HG02840 (cell line): ENCODE measurements around the gene R3HDM2.

Experiments
- ATAC-seq: cut with Tn5 transposase; IDR thresholded peaks from one replicate; pipeline ENCODE4 v1.9.1; 2021; ENCODE audit warnings: mild to moderate bottlenecking, moderate library complexity, moderate number of reproducible peaks; ENCODE audit not compliant: unreplicated experiment, low FRiP score

Gene R3HDM2

GRCh38 chr12:57430931-57431566 lies at the start of gene R3HDM2:
R3HDM2 (minus strand) TSS chr12:57431043; CDS start chr12:57310428, 120,615 bp downstream.
- peak; percentile 96 for ATAC-seq

- ATAC-seq, result no peak
Measured at GRCh38 chr12:57479376-57480115, 48.7 kb upstream of the R3HDM2 start, which contains the start of gene ARHGAP9. ARHGAP9 (minus strand) TSS chr12:57479866; CDS start chr12:57479406, 460 bp downstream.

DNA sequence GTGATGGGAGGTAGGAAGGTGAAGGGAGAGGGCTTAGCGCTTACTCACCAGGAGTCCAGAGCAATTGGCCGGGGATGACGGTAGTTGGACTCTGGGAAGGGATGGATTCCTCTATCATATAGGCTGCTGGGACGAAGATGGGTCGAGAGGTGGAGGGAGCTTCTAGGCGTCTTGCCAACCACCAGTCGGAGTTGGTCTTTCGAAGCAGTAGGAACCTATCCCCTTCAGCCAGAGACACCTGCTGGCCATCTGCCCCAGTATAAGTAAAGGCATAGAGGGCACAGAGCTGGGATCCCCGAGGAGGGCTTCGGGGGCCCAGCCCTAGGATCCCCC lies 48.2 kb upstream of the R3HDM2 start:
- ATAC-seq, result no peak

- no peak for ATAC-seq
Measured at GRCh38 chr12:57477710-57478681, 47.2 kb upstream of the R3HDM2 start.

- ATAC-seq, result no peak
Measured at GRCh38 chr12:57476993-57477709, 46.3 kb upstream of the R3HDM2 start.

DNA sequence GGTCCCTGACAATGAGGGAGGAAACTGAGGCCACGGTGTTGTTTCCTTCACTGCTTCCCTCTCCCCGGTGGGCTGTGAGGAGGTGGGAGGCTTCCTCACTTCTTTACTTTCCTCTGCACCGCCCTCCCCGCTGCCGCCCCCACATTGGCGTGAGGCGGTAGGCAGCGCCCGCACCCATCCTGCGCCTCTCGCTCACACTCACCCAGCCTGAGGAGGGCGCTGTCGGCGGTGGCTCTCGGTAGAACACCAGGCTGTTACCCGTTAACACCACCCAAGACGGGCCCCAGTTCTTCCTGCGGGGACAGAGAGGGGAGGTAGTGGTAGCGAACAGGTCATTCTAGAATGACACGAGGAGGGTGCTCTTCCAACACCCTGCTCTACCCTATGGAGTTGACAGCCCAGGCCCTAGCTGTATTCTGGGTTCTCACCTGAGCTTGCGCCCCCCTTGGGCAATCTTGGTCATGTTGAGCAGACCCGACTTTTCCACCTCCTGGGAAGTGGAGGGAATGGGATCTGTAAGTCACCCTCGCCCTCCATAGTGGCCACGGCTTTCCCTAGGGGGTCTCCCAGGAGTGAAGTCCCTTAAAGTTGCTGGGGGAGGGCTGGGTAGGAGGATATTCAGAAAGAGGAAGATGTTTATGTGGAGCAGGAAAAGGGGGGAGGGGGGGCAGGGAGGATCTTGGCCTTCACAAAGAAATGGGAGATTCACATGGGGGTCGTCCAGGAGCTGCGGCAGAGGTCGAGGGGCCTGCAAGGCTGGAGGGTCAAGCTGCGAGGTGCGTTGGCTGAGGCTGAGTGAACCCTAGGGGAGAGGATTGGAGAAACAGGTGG lies 45.5 kb upstream of the R3HDM2 start:
- ATAC-seq, result no peak

DNA sequence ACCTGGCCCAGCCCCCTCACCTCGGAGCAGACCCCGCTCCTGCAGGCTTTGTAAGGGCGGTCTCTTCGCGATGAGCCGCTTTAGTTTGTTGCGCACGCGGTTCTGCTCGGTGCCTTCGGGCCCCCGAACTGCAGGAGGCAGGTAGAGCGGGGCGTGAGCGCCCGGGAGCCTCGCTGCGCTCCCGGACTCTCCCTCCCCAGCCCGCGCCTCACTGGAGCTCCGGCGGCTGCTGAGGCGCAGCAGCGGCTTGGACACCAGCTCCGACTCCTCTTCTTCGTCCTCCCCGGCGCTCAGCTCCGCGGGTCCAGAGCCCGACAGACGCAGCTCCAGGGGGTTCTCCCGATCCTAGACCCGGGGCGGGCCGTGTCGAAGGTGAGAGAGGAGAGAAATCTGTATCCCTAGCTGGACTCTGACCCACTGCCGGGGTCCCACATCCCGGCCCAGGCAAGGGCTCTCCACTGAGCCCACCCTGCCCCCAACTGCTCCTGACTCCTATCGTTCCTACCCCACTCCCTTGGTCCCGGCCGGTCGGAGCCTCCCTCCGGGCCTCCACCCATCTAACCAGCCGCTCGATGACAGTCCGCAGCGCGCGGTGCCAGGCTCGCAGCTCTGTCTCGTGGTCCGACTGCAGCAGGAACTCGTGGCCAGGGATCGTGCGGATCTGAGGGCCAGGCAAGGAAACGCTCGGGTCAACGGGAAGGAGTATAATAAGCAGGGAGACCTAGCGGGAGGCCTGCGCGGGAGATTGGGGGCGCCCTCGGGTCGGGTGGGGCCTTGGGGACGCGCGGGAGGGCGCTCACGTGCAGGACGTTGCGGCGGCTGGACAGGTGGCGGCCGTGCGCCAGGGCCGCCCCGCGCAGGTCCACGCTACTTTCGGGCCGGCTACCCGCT lies 44.7 kb upstream of the R3HDM2 start:
- no peak for ATAC-seq

GRCh38 chr12:57474862-57475261 lies 44.0 kb upstream of the R3HDM2 start:
- no peak for ATAC-seq

DNA sequence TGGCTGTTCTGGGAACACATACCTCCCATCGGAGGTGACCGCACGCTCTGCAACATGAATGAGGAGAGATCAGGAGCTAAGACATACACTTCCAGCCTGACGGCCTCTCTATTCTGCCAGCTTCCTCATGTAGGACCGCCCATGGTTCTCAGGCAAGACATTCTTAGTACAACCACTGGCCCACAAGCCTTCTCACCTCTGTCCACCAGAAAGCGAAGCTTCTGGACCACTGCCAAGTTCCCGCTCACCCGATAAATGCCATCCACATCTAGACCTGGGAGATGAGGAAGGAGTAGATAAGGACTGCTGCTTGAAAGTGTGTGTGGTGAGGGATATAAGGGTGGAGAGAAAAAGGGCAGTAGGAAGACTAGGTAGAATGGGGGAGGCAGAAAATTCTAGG lies 43.6 kb upstream of the R3HDM2 start:
- no peak for ATAC-seq

DNA sequence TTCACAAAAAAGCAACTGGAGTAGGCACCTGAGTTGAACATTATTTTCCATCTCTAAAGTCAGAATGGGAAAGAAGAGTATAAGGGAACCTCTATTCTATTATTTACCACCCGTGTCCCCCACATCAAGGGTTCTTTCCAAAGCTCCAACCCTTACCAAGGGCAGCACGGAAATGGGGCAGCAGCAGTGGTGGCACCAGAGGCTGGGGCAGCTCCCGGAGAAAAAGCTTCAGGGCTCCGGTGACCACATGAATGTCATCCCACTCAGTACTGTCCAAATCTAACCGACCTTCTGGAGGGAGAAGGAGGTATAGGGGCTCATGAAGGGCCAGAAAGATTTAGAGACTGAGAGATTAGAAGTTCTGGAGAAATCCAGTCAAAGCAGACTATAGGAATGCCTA lies 43.0 kb upstream of the R3HDM2 start:
- ATAC-seq, result no peak

DNA sequence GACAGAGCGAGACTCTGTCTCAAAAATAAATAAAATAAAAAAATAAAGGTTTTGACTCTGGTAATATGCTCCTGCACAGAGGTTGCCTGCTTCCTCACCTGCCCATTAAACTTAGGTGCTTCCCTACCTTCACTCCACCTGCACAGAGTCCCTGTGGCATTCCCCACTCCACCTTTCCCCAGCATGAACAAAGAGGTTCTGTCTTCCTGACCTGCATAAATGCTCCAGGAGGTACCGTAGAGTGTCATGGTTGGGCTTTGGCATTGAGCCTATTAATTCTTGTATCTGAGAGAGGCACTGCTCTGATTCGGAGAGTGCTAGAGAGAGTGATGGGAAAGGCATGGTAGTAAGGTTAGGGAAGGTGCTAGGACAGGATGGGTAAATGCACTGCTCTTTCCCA lies 42.5 kb upstream of the R3HDM2 start:
- no peak for ATAC-seq

DNA sequence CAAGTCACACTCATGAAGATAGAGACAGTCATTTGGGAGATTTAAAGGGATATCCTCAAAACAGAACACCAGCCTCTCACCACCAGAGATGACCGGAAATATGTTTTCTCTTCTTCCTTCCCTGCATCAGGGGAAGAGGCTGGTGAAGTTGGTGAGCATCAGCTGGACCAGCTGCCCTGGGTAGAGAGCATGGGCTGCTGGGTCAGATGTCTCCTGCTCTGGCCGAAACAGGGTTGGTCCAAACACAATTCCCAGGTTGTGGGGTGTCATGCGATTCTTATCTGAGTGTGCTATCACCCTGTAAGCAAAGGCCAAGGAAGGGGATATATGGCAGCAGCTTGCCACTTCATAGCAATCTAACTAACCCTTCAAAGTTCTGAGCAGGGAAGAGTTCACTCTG lies 41.5 kb upstream of the R3HDM2 start:
- ATAC-seq, result no peak

DNA sequence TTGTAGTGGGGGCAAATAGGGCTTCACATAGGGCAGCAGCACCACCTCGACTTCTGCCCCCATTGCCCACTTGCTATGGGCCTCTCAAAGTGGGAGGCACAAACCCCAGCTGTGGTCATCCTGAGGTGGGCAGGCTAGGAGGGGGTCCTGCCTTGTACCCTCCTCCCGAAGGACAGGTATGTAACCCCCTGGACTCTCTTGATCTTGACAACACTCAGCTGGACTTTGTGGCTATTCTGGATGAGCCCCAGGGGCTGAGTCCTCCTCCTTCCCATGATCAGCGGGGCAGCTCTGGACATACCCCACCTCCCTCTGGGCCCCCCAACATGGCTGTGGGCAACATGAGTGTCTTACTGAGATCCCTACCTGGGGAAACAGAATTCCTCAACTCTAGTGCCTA lies 40.8 kb upstream of the R3HDM2 start:
- ATAC-seq, result no peak

GRCh38 chr12:57470970-57471656 lies 40.3 kb upstream of the R3HDM2 start:
- no peak for ATAC-seq

DNA sequence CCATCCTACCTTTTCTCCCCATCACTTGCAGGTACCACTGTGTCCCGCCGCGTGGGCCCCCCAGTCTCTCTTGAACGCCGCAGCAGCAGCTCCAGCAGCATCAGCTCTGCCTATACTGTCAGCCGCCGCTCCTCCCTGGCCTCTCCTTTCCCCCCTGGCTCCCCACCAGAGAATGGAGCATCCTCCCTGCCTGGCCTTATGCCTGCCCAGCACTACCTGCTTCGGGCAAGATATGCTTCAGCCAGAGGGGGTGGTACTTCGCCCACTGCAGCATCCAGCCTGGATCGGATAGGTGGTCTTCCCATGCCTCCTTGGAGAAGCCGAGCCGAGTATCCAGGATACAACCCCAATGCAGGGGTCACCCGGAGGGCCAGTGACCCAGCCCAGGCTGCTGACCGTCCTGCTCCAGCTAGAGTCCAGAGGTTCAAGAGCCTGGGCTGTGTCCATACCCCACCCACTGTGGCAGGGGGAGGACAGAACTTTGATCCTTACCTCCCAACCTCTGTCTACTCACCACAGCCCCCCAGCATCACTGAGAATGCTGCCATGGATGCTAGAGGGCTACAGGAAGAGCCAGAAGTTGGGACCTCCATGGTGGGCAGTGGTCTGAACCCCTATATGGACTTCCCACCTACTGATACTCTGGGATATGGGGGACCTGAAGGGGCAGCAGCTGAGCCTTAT lies 39.6 kb upstream of the R3HDM2 start:
- no peak for ATAC-seq

- no peak for ATAC-seq
Measured at GRCh38 chr12:57469296-57470164, 38.7 kb upstream of the R3HDM2 start.

DNA sequence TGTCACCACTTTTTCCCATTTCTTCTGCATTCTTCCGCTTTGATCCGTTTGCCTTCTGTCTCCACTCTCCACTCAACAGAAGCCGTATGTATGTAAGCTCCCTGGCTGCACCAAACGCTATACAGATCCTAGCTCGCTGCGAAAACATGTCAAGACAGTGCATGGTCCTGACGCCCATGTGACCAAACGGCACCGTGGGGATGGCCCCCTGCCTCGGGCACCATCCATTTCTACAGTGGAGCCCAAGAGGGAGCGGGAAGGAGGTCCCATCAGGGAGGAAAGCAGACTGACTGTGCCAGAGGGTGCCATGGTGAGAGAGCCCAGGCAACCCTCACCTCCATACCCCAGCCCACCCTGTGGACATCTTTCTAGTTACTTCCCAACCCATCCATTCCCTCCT lies 37.1 kb upstream of the R3HDM2 start:
- ATAC-seq, result no peak
